ENCODE results near the gene ROR1. TPM values are rescaled to one million over a fixed set of nuclear protein-coding genes. Genes with fewer than 3 reads are reported as not detected.

The ROR1 gene
- total RNA-seq, 3 donors from 2014 or later: 3.1 to 19.8 (median 3.4) TPM

- TF ChIP-seq CTCF (IDR thresholded peaks at IDR 0.05): no peak
- Histone ChIP-seq H3K4me1 (ENCODE audit: low read depth) (peaks cover 4% of the 10 kb centered on the region), H3K9me3 (no peaks in the 10 kb centered on the region), H3K36me3 (ENCODE audit: low read depth) (no peaks in the 10 kb centered on the region), H3K4me3 (no peak overlapping the region)
- intact Hi-C loops (cut with DNase I, micrococcal nuclease): no loop called here
- DNase-seq (no peak), ATAC-seq (no peak)
Measured at GRCh38 chr1:63907051-63907450, 133.2 kb downstream of the ROR1 start.

- ATAC-seq: no peak
- Histone ChIP-seq H3K9me3 (no peaks in the 10 kb centered on the region), H3K36me3 (ENCODE audit: low read depth) (no peaks in the 10 kb centered on the region), H3K4me1 (ENCODE audit: low read depth) (peaks cover 4% of the 10 kb centered on the region), H3K4me3 (no peak overlapping the region)
- no peak for TF ChIP-seq CTCF (IDR thresholded peaks at IDR 0.05)
- no peak for DNase-seq
- intact Hi-C loops (cut with DNase I, micrococcal nuclease): no loop called here
Measured at GRCh38 chr1:63908016-63908415, 134.2 kb downstream of the ROR1 start.

- TF ChIP-seq CTCF (IDR thresholded peaks at IDR 0.05): no peak
- intact Hi-C loops (cut with DNase I, micrococcal nuclease): no loop called here
- ATAC-seq (no peak), DNase-seq (no peak)
- Histone ChIP-seq H3K4me1 (ENCODE audit: low read depth) (peaks cover 8% of the 10 kb centered on the region), H3K36me3 (ENCODE audit: low read depth) (no peaks in the 10 kb centered on the region), H3K9me3 (no peaks in the 10 kb centered on the region), H3K4me3 (no peak overlapping the region)
Measured at GRCh38 chr1:63909526-63909925, 135.7 kb downstream of the ROR1 start.

- H3K9me3 ChIP-seq: no peaks in the 10 kb centered on the region
- intact Hi-C loops (cut with DNase I, micrococcal nuclease): no loop called here
Measured at GRCh38 chr1:63911049-63911448, 137.2 kb downstream of the ROR1 start.

GRCh38 chr1:63912643-63913042 lies 138.8 kb downstream of the ROR1 start:
- no peak for TF ChIP-seq CTCF (IDR thresholded peaks at IDR 0.05)
- intact Hi-C loops (cut with DNase I, micrococcal nuclease): no loop called here
- no peaks in the 10 kb centered on the region for H3K9me3 ChIP-seq
- no peak overlapping the region for H3K4me3 ChIP-seq
- ATAC-seq: no peak
- peaks cover 16% of the 10 kb centered on the region for H3K4me1 ChIP-seq (ENCODE audit: low read depth)
- no peak for DNase-seq
- no peaks in the 10 kb centered on the region for H3K36me3 ChIP-seq (ENCODE audit: low read depth)

More at GRCh38 chr1:63911049-63911448, 137.2 kb downstream of the ROR1 start:
- Histone ChIP-seq H3K4me1 (ENCODE audit: low read depth) (peaks cover 10% of the 10 kb centered on the region), H3K4me3 (no peak overlapping the region), H3K36me3 (ENCODE audit: low read depth) (no peaks in the 10 kb centered on the region)
- no peak for ATAC-seq
- no peak for DNase-seq
- no peak for TF ChIP-seq CTCF (IDR thresholded peaks at IDR 0.05)

GRCh38 chr1:63913533-63913932 lies 139.7 kb downstream of the ROR1 start:
- Histone ChIP-seq H3K4me3 (no peak overlapping the region), H3K4me1 (ENCODE audit: low read depth) (peaks cover 13% of the 10 kb centered on the region)

More at GRCh38 chr1:63913533-63913932, 139.7 kb downstream of the ROR1 start:
- ATAC-seq (no peak), DNase-seq (no peak)
- H3K9me3 ChIP-seq: no peaks in the 10 kb centered on the region
- intact Hi-C loops (cut with DNase I, micrococcal nuclease): no loop called here
- TF ChIP-seq CTCF (IDR thresholded peaks at IDR 0.05): no peak
- no peaks in the 10 kb centered on the region for H3K36me3 ChIP-seq (ENCODE audit: low read depth)

Data from mucosa of descending colon (tissue), 3 donors.